Embryonic facial prominence (tissue), 1 donor: ENCODE data around the gene NUMA1.

Experiments
- DNase-seq: peaks from one replicate; pipeline ENCODE4 v3.0.0-alpha.2; 2016; ENCODE audit errors: extremely low spot score

NUMA1 gene

DNA sequence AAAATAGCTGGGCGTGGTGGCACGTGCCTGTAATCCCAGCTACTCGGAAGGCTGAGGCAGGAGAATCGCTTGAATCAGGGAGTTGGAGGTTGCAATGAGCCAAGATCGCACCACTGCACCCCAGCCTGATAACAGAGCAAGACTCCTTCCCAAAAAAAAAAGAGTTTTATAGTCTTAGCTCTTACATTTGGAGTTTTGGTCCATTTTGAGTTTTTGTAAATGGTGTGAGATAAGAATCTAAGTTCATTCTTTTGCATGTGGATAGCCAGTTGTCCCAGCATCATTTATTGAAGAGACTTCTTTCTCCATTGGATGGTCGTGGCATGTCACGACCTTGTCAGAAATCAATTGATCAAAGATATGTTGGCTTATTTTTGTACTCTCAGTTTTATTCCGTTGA lies 116.9 kb downstream of the NUMA1 start:
- DNase-seq, result no peak

DNA sequence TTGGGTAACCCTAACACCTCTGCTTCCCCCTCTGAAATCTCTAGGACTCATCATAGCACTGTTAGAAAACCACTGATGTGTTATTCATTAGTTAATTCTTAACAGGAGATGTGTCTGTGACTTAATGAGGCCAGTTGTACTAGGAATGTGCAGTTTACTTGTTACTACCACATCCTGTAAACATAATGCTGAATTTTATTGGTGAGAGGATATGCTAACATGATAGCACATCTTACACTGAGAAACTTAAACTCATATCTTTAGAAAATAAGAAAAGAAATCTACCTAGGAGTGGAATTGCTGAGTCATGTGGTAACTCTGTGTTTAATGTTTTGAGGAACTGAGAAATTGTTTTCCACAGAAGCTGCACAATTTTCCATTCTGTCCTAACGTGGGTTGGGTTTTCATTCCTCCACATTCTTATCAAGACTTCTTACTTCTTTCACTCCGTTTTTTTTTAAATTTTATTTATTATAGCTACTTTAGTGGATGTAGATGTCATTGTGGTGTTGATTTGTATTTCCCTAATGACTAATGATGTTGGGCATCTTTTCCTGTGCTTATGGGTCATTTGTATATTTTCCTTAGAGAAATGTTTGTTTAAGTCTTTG lies 117.8 kb downstream of the NUMA1 start:
- no peak for DNase-seq

GRCh38 chr11:71955898-71956456 lies 124.4 kb downstream of the NUMA1 start:
- DNase-seq, result no peak
